Neuron (in vitro differentiated cells): ENCODE data around the gene PFKFB4.

Source experiments
- H2AFZ ChIP-seq: one replicate; pipeline ENCODE4 v1.6.1; 2013; ENCODE audit warnings: low read depth, mild to moderate bottlenecking, inconsistent platforms, low read length, moderate library complexity
- H3K27me3 ChIP-seq: one replicate; pipeline ENCODE4 v1.6.1; 2013; ENCODE audit warnings: low read length; ENCODE audit not compliant: insufficient read depth
- H3K36me3 ChIP-seq: one replicate; pipeline ENCODE4 v1.6.1; 2013; ENCODE audit warnings: low read length; ENCODE audit not compliant: insufficient read depth
- H3K4me1 ChIP-seq: one replicate; pipeline ENCODE4 v1.6.1; 2013; ENCODE audit warnings: low read length; ENCODE audit not compliant: insufficient read depth
- H3K4me3 ChIP-seq: 2 replicates; pipeline ENCODE4 v1.5.1; 2013; ENCODE audit warnings: mild to moderate bottlenecking, low read length, moderate library complexity
- H3K9me3 ChIP-seq: one replicate; pipeline ENCODE4 v1.6.1; 2013; ENCODE audit warnings: low read length

PFKFB4 gene

DNA sequence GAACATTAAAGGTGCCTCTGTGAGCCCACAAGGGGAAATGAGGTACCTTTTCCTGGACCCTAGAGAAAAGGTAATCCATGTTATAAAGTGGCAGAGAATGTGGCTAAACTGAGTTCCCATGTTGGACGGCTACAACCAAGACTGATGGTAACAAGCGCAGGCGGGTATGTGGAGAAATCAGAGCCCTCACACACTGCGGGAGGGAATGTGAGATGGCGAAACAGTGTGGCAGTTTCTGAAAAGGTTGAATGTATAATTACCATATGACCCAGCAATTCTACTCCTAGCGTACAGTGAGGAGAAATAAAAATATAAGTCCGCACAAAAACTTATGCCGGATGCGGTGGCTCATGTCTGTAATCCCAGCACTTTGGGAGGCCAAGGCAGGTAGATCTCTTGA lies 28.6 kb downstream of the PFKFB4 start:
- H3K27me3 ChIP-seq: no peaks in the 10 kb centered on the region
- peaks cover 2% of the 10 kb centered on the region for H3K9me3 ChIP-seq
- H3K4me1 ChIP-seq: no peaks in the 10 kb centered on the region
- H2AFZ ChIP-seq: no peak overlapping the region
- H3K36me3 ChIP-seq: peaks cover 21% of the 10 kb centered on the region
- no peak overlapping the region for H3K4me3 ChIP-seq

DNA sequence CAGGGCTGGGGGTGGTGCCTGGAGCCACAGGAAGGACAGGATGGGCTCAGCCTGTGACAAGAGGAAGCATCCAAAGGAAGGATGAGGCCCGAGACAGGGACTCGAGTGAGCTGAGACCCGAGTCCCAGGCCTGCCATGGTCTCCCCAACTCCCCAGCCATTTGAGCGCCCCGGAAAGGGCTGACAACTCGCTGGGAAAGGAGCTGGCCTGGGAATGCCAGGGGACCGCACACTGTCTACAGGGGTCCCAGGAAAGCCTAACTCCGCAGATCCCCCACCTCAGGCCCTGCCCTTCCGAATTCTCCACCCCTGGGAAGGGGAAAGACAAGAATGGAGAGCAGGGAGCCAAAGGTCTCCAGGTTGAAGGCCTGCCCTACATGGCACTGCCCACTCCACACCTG lies 31.6 kb downstream of the PFKFB4 start:
- H3K9me3 ChIP-seq: peaks cover 2% of the 10 kb centered on the region
- no peak overlapping the region for H3K4me3 ChIP-seq
- peaks cover 9% of the 10 kb centered on the region for H3K36me3 ChIP-seq
- H3K27me3 ChIP-seq: no peaks in the 10 kb centered on the region
- no peak overlapping the region for H2AFZ ChIP-seq
- no peaks in the 10 kb centered on the region for H3K4me1 ChIP-seq

GRCh38 chr3:48521635-48522034 lies 35.0 kb downstream of the PFKFB4 start:
- no peaks in the 10 kb centered on the region for H3K27me3 ChIP-seq
- no peak overlapping the region for H2AFZ ChIP-seq
- no peaks in the 10 kb centered on the region for H3K9me3 ChIP-seq
- H3K36me3 ChIP-seq: peaks cover 4% of the 10 kb centered on the region
- no peak overlapping the region for H3K4me3 ChIP-seq
- no peaks in the 10 kb centered on the region for H3K4me1 ChIP-seq

DNA sequence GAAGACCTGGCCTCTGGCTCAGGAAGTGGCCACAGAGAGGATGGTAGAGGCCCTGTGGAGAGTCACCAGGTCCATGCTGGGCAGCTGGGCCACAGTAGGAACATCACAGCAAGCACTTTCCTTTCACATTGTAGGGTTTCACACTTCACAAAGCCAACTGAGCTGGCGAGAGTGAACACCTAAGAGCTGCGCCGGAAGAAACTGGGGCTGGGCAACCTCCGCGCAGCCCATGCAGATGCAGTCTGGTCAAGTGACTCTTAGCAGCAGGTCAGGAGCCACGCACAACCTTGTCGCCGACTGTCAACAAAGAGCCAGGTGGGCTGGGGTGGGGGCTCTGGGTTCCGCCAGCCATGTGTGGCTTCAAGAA lies 37.3 kb downstream of the PFKFB4 start:
- H3K4me1 ChIP-seq: no peaks in the 10 kb centered on the region
- H3K36me3 ChIP-seq: peaks cover 4% of the 10 kb centered on the region
- H2AFZ ChIP-seq: no peak overlapping the region
- no peaks in the 10 kb centered on the region for H3K27me3 ChIP-seq
- H3K9me3 ChIP-seq: no peaks in the 10 kb centered on the region
- H3K4me3 ChIP-seq: no peak overlapping the region

DNA sequence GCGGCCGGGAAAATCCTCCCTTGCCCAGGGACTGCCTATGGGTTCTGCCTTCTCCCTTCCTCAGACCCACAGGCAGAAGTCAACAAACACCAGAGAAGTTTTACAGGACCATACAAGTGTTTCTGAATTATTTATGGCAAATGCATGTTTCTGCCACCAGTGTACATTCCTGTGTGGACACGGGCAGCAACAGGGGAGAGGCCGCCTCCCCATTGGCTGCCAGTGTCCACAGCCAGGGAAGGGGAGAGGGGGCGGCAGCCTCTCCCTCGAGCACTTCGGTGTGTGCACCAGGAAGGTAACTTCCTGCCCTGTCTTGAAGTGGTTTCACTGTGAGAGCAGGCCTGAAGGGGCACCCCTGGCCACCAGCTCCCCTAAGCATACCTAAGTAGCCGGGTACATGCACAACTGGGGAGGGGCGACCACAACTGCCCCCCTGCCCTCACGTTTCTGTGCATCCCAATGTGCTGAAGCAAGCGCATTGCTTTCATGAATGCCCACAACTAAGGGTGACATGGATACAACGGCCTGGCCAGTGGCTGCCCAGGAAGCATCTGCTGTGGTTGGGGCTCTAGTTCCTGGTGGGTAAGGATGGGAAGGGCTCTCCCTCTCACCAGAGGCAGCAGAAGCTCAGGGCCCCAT lies 37.8 kb downstream of the PFKFB4 start:
- Histone ChIP-seq H3K27me3 (no peaks in the 10 kb centered on the region), H2AFZ (no peak overlapping the region), H3K4me1 (no peaks in the 10 kb centered on the region), H3K4me3 (no peak overlapping the region), H3K9me3 (no peaks in the 10 kb centered on the region), H3K36me3 (peaks cover 4% of the 10 kb centered on the region)

DNA sequence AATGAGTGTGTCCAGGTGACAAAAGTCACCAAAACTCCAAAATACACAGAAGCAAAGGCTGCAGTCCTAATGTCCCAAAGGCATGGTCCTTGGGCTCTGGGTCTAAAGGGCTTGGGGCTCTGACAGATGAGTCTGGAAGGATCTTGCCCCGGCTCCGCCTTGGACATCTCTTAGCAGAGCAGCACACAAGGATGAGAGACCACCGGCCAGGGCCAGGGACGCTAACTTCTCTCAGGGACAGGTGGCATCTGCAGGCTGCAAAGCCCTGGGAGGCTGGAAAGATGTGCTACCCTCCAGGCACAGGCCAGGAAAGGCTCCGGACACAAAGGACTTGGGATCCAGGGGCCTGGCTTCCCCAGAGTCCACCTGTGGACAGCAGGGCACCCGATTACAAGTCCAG lies 38.5 kb downstream of the PFKFB4 start:
- no peaks in the 10 kb centered on the region for H3K9me3 ChIP-seq
- H2AFZ ChIP-seq: no peak overlapping the region
- no peak overlapping the region for H3K4me3 ChIP-seq
- no peaks in the 10 kb centered on the region for H3K36me3 ChIP-seq
- no peaks in the 10 kb centered on the region for H3K4me1 ChIP-seq
- no peaks in the 10 kb centered on the region for H3K27me3 ChIP-seq

DNA sequence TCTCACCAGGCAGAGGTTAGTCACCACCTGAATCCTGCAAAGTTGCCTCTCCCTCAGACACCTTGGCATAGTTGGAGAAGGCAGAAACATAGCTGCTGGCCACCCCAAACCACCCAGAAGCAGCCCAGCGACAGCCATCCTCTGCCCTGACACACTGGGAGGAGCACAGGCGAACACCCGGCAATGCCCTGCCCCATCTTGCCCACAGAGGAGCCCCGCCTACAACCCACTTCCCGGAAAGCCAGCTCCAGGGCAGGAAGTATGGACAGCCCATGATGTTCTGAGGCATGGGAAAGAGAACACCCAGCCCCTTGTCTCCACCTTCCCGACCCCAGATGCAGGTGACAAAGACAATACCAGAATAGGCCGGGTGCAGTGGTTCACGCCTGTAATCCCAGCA lies 40.0 kb downstream of the PFKFB4 start:
- Histone ChIP-seq H2AFZ (no peak overlapping the region), H3K9me3 (no peaks in the 10 kb centered on the region), H3K4me1 (no peaks in the 10 kb centered on the region), H3K4me3 (no peak overlapping the region), H3K36me3 (no peaks in the 10 kb centered on the region), H3K27me3 (no peaks in the 10 kb centered on the region)

DNA sequence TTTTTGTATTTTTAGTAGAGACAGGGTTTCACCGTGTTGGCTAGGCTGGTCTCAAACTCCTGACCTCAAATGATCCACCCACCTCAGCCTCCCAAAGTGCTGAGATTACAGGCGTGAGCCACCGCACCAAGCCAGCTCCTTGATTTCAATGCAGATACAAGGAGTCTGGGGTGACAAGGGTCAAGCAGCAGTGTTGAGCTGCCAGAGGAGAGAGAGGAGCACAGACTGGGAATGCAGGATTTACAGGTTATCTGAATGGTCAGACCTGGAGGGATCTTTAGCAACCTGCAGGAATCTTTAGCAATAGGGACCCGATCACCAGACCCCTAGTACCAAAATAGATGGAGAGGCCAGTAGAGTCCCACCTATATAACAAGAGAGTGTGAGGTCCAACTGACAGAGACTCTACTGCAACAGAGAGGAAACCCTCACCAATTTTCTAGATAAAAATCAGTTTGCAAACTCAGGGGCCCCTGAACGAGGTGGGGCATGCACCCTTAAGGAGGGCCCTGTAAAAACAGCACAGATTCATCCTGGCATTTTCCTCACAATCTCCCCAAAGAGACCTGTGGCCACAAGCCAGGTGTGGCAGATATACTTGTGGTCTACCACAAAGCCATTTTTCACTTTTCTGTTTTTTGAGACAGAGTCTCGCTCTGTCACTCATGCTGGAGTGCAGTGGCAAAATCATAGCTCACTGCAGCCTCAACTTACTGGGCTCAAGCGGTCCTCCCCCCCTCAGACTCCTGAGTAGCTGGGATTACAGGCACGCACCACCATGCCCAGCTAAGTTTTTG lies 42.0 kb downstream of the PFKFB4 start:
- no peaks in the 10 kb centered on the region for H3K4me1 ChIP-seq
- no peaks in the 10 kb centered on the region for H3K27me3 ChIP-seq
- H3K9me3 ChIP-seq: no peaks in the 10 kb centered on the region
- H3K36me3 ChIP-seq: no peaks in the 10 kb centered on the region
- no peak overlapping the region for H3K4me3 ChIP-seq
- no peak overlapping the region for H2AFZ ChIP-seq

- H3K27me3 ChIP-seq: no peaks in the 10 kb centered on the region
- no peaks in the 10 kb centered on the region for H3K36me3 ChIP-seq
- H2AFZ ChIP-seq: no peak overlapping the region
- no peak overlapping the region for H3K4me3 ChIP-seq
- H3K9me3 ChIP-seq: no peaks in the 10 kb centered on the region
- H3K4me1 ChIP-seq: no peaks in the 10 kb centered on the region
Measured at GRCh38 chr3:48511551-48511950, 45.1 kb downstream of the PFKFB4 start.

- no peaks in the 10 kb centered on the region for H3K36me3 ChIP-seq
- H2AFZ ChIP-seq: no peak overlapping the region
- H3K4me1 ChIP-seq: peaks cover 21% of the 10 kb centered on the region
- no peaks in the 10 kb centered on the region for H3K27me3 ChIP-seq
- H3K9me3 ChIP-seq: no peaks in the 10 kb centered on the region
- no peak overlapping the region for H3K4me3 ChIP-seq
Measured at GRCh38 chr3:48507256-48508061, 49.1 kb downstream of the PFKFB4 start.

GRCh38 chr3:48505968-48506504 lies 50.6 kb downstream of the PFKFB4 start:
- Histone ChIP-seq H3K27me3 (no peaks in the 10 kb centered on the region), H3K9me3 (no peaks in the 10 kb centered on the region), H3K4me3 (no peak overlapping the region), H2AFZ (no peak overlapping the region), H3K4me1 (peaks cover 21% of the 10 kb centered on the region), H3K36me3 (no peaks in the 10 kb centered on the region)

GRCh38 chr3:48505146-48505545 lies 51.5 kb downstream of the PFKFB4 start:
- no peak overlapping the region for H2AFZ ChIP-seq
- H3K36me3 ChIP-seq: no peaks in the 10 kb centered on the region
- no peaks in the 10 kb centered on the region for H3K27me3 ChIP-seq
- H3K9me3 ChIP-seq: no peaks in the 10 kb centered on the region
- no peak overlapping the region for H3K4me3 ChIP-seq
- H3K4me1 ChIP-seq: peaks cover 21% of the 10 kb centered on the region
